HCT116 (cell line): ENCODE results near the gene SPSB1. TPM values are rescaled to one million over a fixed set of nuclear protein-coding genes. Genes with fewer than 3 reads are reported as not detected.

Experiments used
- ATAC-seq: fragments of 200-7000 bp; cut with Tn5 transposase; 2 replicates; pipeline ENCODE4 v1.9.1; 2020; ENCODE audit warnings: mild to moderate bottlenecking, moderate library complexity
- BruUV-seq: library from RNA; stranded (reverse); fragments of 400-500 nt; replicated peaks from 2 replicates; lab custom pipeline; 2021; lab: Mats Ljungman, UMichigan
- CTCF ChIA-PET: fragments of 300-600 bp; sonication (Branson Sonifier 250); formaldehyde crosslinking; loops from one replicate; lab custom pipeline; 2021; ENCODE audit warnings: antibody characterized with exemption; lab: Charles Lee
- POLR2A ChIA-PET: fragments of 300-600, 350-600 bp; sonication (Branson Sonifier 250); formaldehyde crosslinking; loops from one replicate; lab custom pipeline; 2021; ENCODE audit warnings: antibody characterized with exemption; lab: Charles Lee
- RAD21 ChIA-PET, 2 experiments: fragments of 300-600 bp; sonication (Branson Sonifier 250); formaldehyde crosslinking; loops; one replicate each; lab custom pipeline; 2023; ENCODE audit warnings: low total read pairs in 2 of 2; ENCODE audit not compliant: uncharacterized antibody in 2 of 2, unreplicated experiment in 2 of 2, low non-redundant PET in 1 of 2; lab: Charles Lee
- DNase-seq: peaks from one replicate; pipeline ENCODE4 v3.0.0-alpha.2; 2010; ENCODE audit warnings: low read depth, low spot score
- H2AFZ ChIP-seq: fragments of 200-600 bp; shearing (Covaris generic), sonication (generic); 2 replicates; pipeline ENCODE4 v1.6.1; 2017; ENCODE audit warnings: low read depth, mixed run types, mixed read lengths, antibody characterized with exemption, low read length; ENCODE audit not compliant: poor library complexity, severe bottlenecking
- H3K27ac ChIP-seq: 2 replicates; pipeline ENCODE4 v1.5.1; 2012; ENCODE audit warnings: low read depth, low read length
- H3K27me3 ChIP-seq: fragments of 200-600 bp; sonication (generic); 2 replicates; pipeline ENCODE4 v1.6.1; 2016; ENCODE audit warnings: mixed run types, low read length, mixed read lengths; ENCODE audit not compliant: insufficient read depth
- H3K36me3 ChIP-seq, 2 experiments: fragments of 200-500 bp in 1 of 2; fragments of 200-600 bp in 1 of 2; sonication (Bioruptor generic) in 1 of 2; sonication (generic) in 1 of 2; 2 replicates each; pipeline versions ENCODE4 v1.5.1 to v1.6.1; 2014 to 2016; ENCODE audit warnings: low read length in 2 of 2, inconsistent platforms in 1 of 2, mixed read lengths in 1 of 2, mixed run types in 1 of 2; ENCODE audit not compliant: insufficient read depth in 2 of 2, control insufficient read depth in 1 of 2
- H3K4me1 ChIP-seq, 2 experiments: fragments of 200-600 bp in 1 of 2; sonication (generic) in 1 of 2; 2 replicates each; pipeline versions ENCODE4 v1.5.1 to v1.6.1; 2012 to 2017; ENCODE audit warnings: low read length in 2 of 2, inconsistent platforms in 1 of 2, mild to moderate bottlenecking in 1 of 2, mixed read lengths in 1 of 2, mixed run types in 1 of 2, moderate library complexity in 1 of 2; ENCODE audit not compliant: insufficient read depth in 2 of 2, control insufficient read depth in 1 of 2
- H3K4me2 ChIP-seq: fragments of 200-600 bp; sonication (generic); 2 replicates; pipeline ENCODE4 v1.6.1; 2017; ENCODE audit warnings: mixed run types, low read length, mixed read lengths
- H3K4me3 ChIP-seq, 2 experiments: fragments of 200-600 bp in 1 of 2; sonication (generic) in 1 of 2; replicated peaks in 1 of 2; 2 replicates each; pipeline ENCODE4 v1.5.1; 2011 to 2016; ENCODE audit warnings: low read length in 2 of 2, control low read depth in 1 of 2, low read depth in 1 of 2, mild to moderate bottlenecking in 1 of 2, mixed read lengths in 1 of 2, mixed run types in 1 of 2
- H3K79me2 ChIP-seq: fragments of 200-600 bp; sonication (generic); 2 replicates; pipeline ENCODE4 v1.6.1; 2017; ENCODE audit warnings: mild to moderate bottlenecking, mixed run types, low read length, moderate library complexity, mixed read lengths; ENCODE audit not compliant: insufficient read depth
- H3K9ac ChIP-seq: fragments of 200-600 bp; sonication (generic); 2 replicates; pipeline ENCODE4 v1.6.1; 2016; ENCODE audit warnings: low read length, mixed read lengths
- H3K9me2 ChIP-seq: fragments of 200-600 bp; sonication (generic), shearing (Covaris generic); 2 replicates; pipeline ENCODE4 v1.6.1; 2017; ENCODE audit warnings: mixed run types, mild to moderate bottlenecking, moderate library complexity; ENCODE audit not compliant: insufficient read depth
- H3K9me3 ChIP-seq, 2 experiments: fragments of 200-500 bp in 1 of 2; fragments of 200-600 bp in 1 of 2; sonication (Bioruptor generic) in 1 of 2; sonication (generic) in 1 of 2; 2 replicates each; pipeline ENCODE4 v1.6.1; 2014 to 2017; ENCODE audit warnings: low read length in 2 of 2, mixed read lengths in 2 of 2, inconsistent platforms in 1 of 2, low read depth in 1 of 2, mild to moderate bottlenecking in 1 of 2, mixed run types in 1 of 2, moderate library complexity in 1 of 2; ENCODE audit not compliant: control insufficient read depth in 1 of 2, insufficient read depth in 1 of 2
- H4K20me1 ChIP-seq: fragments of 200-600 bp; sonication (generic), shearing (Covaris generic); 2 replicates; pipeline ENCODE4 v1.6.1; 2017; ENCODE audit warnings: mixed run types, mild to moderate bottlenecking, moderate library complexity; ENCODE audit not compliant: insufficient read depth
- CBX3 ChIP-seq: IDR thresholded peaks from 2 replicates; pipeline ENCODE4 v1.6.1; 2012; ENCODE audit warnings: low read depth
- CEBPB ChIP-seq: IDR thresholded peaks from 2 replicates; pipeline ENCODE4 v1.6.1; 2012; ENCODE audit warnings: low read depth
- ELF1 ChIP-seq: IDR thresholded peaks from 2 replicates; pipeline ENCODE4 v1.6.1; 2012; ENCODE audit warnings: low read depth, borderline replicate concordance
- JUND ChIP-seq: IDR thresholded peaks from 2 replicates; pipeline ENCODE4 v1.6.1; 2012
- SIN3A ChIP-seq: IDR thresholded peaks from 2 replicates; pipeline ENCODE4 v1.6.1; 2012; ENCODE audit warnings: low read depth
- SP1 ChIP-seq: IDR thresholded peaks from 2 replicates; pipeline ENCODE4 v1.6.1; 2012; ENCODE audit warnings: low read depth
- SRF ChIP-seq: IDR thresholded peaks from 2 replicates; pipeline ENCODE4 v1.6.1; 2012; ENCODE audit warnings: low read depth
- TCF7L2 ChIP-seq: IDR thresholded peaks from 2 replicates; pipeline ENCODE4 v1.7.0; 2011; ENCODE audit warnings: borderline replicate concordance, inconsistent platforms; ENCODE audit not compliant: insufficient read depth, insufficient read length; ENCODE audit errors: extremely low read depth
- YY1 ChIP-seq: IDR thresholded peaks from 2 replicates; pipeline ENCODE4 v1.6.1; 2011; ENCODE audit warnings: low read length, low read depth, moderate library complexity, mild to moderate bottlenecking; ENCODE audit not compliant: insufficient replicate concordance; ENCODE audit errors: extremely low read depth
- ZFX ChIP-seq: fragments of 450-650 bp; IDR thresholded peaks from 2 replicates; pipeline ENCODE4 v1.6.1; 2017
- ZNF274 ChIP-seq: fragments of 200-500 bp; sonication (Bioruptor generic); IDR thresholded peaks from 2 replicates; pipeline ENCODE4 v1.6.1; 2014; ENCODE audit warnings: mild to moderate bottlenecking, low read depth, low read length, inconsistent platforms
- intact Hi-C: fragments of 100-400 bp; cut with micrococcal nuclease; formaldehyde crosslinking; loops from 2 replicates; pipeline ENCODE4 v1.10.0; 2022
- total RNA-seq: library from RNA; stranded (reverse); gene quantifications from one replicate; pipeline ENCODE4 v1.2.1, GENCODE V29; 2021; ENCODE audit not compliant: unreplicated experiment
- TF ChIP-seq, protein P1 (sequence below): IDR thresholded peaks from 2 replicates; pipeline ENCODE4 v1.6.1; 2012

Gene SPSB1
- total RNA-seq, 1 experiment from 2014 or later: 10.8 TPM

DNA sequence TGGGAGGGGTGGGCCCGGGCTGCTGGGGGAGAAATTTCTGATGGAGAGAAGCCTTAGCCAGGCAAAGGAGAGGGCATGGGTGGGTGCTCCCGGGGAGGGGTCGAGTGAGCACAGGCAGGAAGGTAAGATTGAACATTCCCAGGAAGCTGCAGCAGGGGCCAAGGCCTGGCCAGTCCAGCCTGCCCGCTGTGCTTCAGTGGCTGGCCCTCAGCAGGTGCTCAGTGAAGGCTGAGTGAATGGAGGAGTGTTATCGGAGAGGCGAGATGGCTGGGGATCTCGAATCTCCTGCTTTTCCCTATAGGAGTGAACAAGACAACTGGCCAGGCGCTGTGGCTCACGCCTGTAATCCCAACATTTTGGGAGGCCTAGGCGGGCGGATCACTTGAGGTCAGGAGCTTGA is 20.9 kb downstream of the SPSB1 start (continued):
- TF ChIP-seq, protein P1, sequence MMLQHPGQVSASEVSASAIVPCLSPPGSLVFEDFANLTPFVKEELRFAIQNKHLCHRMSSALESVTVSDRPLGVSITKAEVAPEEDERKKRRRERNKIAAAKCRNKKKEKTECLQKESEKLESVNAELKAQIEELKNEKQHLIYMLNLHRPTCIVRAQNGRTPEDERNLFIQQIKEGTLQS: no peak
- TF ChIP-seq YY1 (no peak), ZNF274 (no peak), JUND (no peak), SP1 (no peak), TCF7L2 (no peak), CEBPB (no peak)

DNA sequence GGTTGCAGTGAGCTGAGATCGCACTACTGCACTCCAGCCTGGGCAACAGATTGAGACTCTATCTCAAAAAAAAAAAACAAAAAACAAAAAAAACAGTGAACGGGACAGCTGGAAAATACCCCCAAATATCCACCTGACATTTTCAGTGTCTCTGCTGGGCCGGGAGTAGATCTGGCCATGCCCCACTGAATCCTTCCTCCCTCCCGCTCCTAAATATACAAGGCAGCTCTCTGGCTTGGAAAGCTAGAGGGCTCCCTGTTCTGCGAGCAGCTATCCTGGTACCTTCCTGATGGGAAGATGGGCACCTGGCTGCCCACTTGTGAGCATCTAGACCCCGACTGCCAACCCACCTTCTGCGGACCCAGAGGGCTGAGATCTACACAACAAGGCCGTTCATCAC is 21.4 kb downstream of the SPSB1 start:
- intact Hi-C loops: no loop called here
- no peak for DNase-seq
- Histone ChIP-seq H3K27ac (no peak overlapping the region), H3K9me3 (no peaks in the 10 kb centered on the region), H3K4me3 (no peak overlapping the region), H4K20me1 (no peaks in the 10 kb centered on the region), H3K9me2 (no peaks in the 10 kb centered on the region), H3K27me3 (no peaks in the 10 kb centered on the region), H3K4me1 (peaks cover 14 to 34% of the 10 kb centered on the region in 2 experiments), H3K36me3 (no peaks in the 10 kb centered on the region), H3K4me2 (no peak overlapping the region), H3K9ac (no peak overlapping the region), H2AFZ (no peak overlapping the region), H3K79me2 (peaks cover 57% of the 10 kb centered on the region)
- POLR2A ChIA-PET: no interaction called here
- ATAC-seq: no peak
- TF ChIP-seq SIN3A (no peak), SP1 (no peak), ZFX (no peak), ELF1 (no peak), SRF (no peak), CBX3 (no peak)
- CTCF ChIA-PET: no interaction called here
- RAD21 ChIA-PET: no interaction called here
- BruUV-seq: no TSS peak
